ENCODE measurements around the gene GJA1.

Gene GJA1

GRCh38 chr6:121438869-121439268, 3.4 kb downstream of the GJA1 start:
- no peak for TF ChIP-seq CTCF (IDR thresholded peaks at IDR 0.05)
- no peaks in the 10 kb centered on the region for H3K27me3 ChIP-seq
- H3K9me3 ChIP-seq: no peaks in the 10 kb centered on the region
- H3K4me3 ChIP-seq: peak overlapping the region; percentile 66 to 74
- DNase-seq: no peak
- H3K27ac ChIP-seq: peak overlapping the region; percentile 86 to 97
- H3K4me1 ChIP-seq: peaks cover 0 to 55% (median 8%) of the 10 kb centered on the region in 4 donors
- intact Hi-C loops (cut with DNase I; ENCODE audit: low total_unique reads): loop anchor here (10.0 kb wide), 2 partner anchors 86 to 346 kb away; no protein-coding TSS in a partner anchor
- H3K36me3 ChIP-seq: no peaks in the 10 kb centered on the region

- no peaks in the 10 kb centered on the region for H3K36me3 ChIP-seq
- intact Hi-C loops (cut with DNase I; ENCODE audit: low total_unique reads): loop anchor here (10.0 kb wide), 2 partner anchors 85 to 345 kb away; no protein-coding TSS in a partner anchor
- no peak for DNase-seq
- peak overlapping the region in 1 of 2 donors; percentile 66 for H3K4me3 ChIP-seq
- no peaks in the 10 kb centered on the region for H3K27me3 ChIP-seq
- no peak for TF ChIP-seq CTCF (IDR thresholded peaks at IDR 0.05)
- H3K9me3 ChIP-seq: no peaks in the 10 kb centered on the region
- H3K4me1 ChIP-seq: peaks cover 0 to 58% (median 10%) of the 10 kb centered on the region in 4 donors
- H3K27ac ChIP-seq: peak overlapping the region; percentile 86 to 97
Measured at GRCh38 chr6:121439475-121439874, 4.0 kb downstream of the GJA1 start.

GRCh38 chr6:121439926-121440325, 4.5 kb downstream of the GJA1 start:
- no peaks in the 10 kb centered on the region for H3K9me3 ChIP-seq
- intact Hi-C loops (cut with DNase I; ENCODE audit: low total_unique reads): loop anchor here (10.0 kb wide), 2 partner anchors 85 to 345 kb away; no protein-coding TSS in a partner anchor
- no peak for TF ChIP-seq CTCF (IDR thresholded peaks at IDR 0.05)
- H3K27ac ChIP-seq: peak overlapping the region; percentile 86 to 97
- H3K36me3 ChIP-seq: no peaks in the 10 kb centered on the region
- H3K4me1 ChIP-seq: peaks cover 0 to 61% (median 12%) of the 10 kb centered on the region in 4 donors
- DNase-seq: no peak
- H3K27me3 ChIP-seq: no peaks in the 10 kb centered on the region
- peak overlapping the region in 1 of 2 donors; percentile 66 for H3K4me3 ChIP-seq

GRCh38 chr6:121441477-121441876, 6.0 kb downstream of the GJA1 start:
- Histone ChIP-seq H3K4me3 (peak overlapping the region; percentile 0 to 6), H3K4me1 (peaks cover 0 to 64% (median 12%) of the 10 kb centered on the region in 4 donors), H3K27ac (peak overlapping the region; percentile 42 to 97), H3K36me3 (peaks cover 0 to 1% (median 0%) of the 10 kb centered on the region in 3 donors), H3K27me3 (no peaks in the 10 kb centered on the region), H3K9me3 (no peaks in the 10 kb centered on the region)
- intact Hi-C loops (cut with DNase I; ENCODE audit: low total_unique reads): no loop called here
- no peak for TF ChIP-seq CTCF (IDR thresholded peaks at IDR 0.05)
- no peak for DNase-seq

- no peak for TF ChIP-seq CTCF (IDR thresholded peaks at IDR 0.05)
- Histone ChIP-seq H3K4me1 (peaks cover 0 to 64% (median 12%) of the 10 kb centered on the region in 4 donors), H3K4me3 (peak overlapping the region; percentile 0 to 6), H3K9me3 (no peaks in the 10 kb centered on the region), H3K27me3 (no peaks in the 10 kb centered on the region), H3K36me3 (peaks cover 7 to 12% (median 10%) of the 10 kb centered on the region in 3 donors), H3K27ac (peak overlapping the region; percentile 42 to 97)
- DNase-seq: no peak
- intact Hi-C loops (cut with DNase I; ENCODE audit: low total_unique reads): no loop called here
Measured at GRCh38 chr6:121442576-121442975, 7.1 kb downstream of the GJA1 start.

Measured in tibial artery (tissue), 4 donors.